Measurements from ENCODE around the gene SPG11. TPM values are rescaled to one million over a fixed set of nuclear protein-coding genes. Genes with fewer than 3 reads are reported as not detected.

Gene SPG11
- total and polyA plus RNA-seq, 2 donors from 2014 or later: 35.3 to 100 TPM

DNA sequence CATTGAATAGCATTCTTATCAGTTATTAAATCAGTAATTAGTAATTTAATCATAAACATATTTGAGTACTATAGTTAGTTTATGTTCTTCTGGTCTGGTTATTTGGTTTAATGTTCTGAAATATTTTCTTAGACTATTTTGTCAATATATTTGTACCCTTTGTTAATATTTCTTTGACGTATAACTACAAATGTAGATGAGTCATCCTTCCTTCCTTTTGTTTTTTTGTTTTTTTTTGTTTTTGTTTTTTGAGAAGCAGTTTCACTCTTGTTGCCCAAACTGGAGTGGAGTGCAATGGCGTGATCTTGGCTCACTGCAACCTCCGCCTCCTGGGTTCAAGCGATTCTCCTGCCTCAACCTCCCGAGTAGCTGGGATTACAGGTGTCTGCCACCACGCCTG, 143.9 kb downstream of the SPG11 start:
- Histone ChIP-seq H3K4me1 (ENCODE audit: control insufficient read depth in 2 of 3, insufficient read depth in 2 of 3, low read depth in 1 of 3, low read length in 3 of 3) (no peaks in the 10 kb centered on the region), H3K4me3 (ENCODE audit: low read length in 3 of 3) (no peak overlapping the region), H3K9ac (ENCODE audit: low read length in 3 of 3) (no peak overlapping the region), H3K27me3 (ENCODE audit: control insufficient read depth, insufficient read depth, low read length) (no peaks in the 10 kb centered on the region), H3K9me3 (ENCODE audit: control insufficient read depth in 2 of 3, insufficient read depth in 1 of 3, low read length in 3 of 3) (no peaks in the 10 kb centered on the region), H3K36me3 (ENCODE audit: control insufficient read depth in 2 of 3, insufficient read depth in 3 of 3, low read length in 3 of 3) (peaks cover 2 to 10% (median 5%) of the 10 kb centered on the region in 3 donors), H3K27ac (ENCODE audit: low read depth in 2 of 2, low read length in 2 of 2) (no peak overlapping the region)
- TF ChIP-seq, protein P1, sequence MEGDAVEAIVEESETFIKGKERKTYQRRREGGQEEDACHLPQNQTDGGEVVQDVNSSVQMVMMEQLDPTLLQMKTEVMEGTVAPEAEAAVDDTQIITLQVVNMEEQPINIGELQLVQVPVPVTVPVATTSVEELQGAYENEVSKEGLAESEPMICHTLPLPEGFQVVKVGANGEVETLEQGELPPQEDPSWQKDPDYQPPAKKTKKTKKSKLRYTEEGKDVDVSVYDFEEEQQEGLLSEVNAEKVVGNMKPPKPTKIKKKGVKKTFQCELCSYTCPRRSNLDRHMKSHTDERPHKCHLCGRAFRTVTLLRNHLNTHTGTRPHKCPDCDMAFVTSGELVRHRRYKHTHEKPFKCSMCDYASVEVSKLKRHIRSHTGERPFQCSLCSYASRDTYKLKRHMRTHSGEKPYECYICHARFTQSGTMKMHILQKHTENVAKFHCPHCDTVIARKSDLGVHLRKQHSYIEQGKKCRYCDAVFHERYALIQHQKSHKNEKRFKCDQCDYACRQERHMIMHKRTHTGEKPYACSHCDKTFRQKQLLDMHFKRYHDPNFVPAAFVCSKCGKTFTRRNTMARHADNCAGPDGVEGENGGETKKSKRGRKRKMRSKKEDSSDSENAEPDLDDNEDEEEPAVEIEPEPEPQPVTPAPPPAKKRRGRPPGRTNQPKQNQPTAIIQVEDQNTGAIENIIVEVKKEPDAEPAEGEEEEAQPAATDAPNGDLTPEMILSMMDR (IDR thresholded peaks at IDR 0.05; ENCODE audit: borderline replicate concordance, extremely low read depth, insufficient read depth): no peak
- no peak for DNase-seq
- FAIRE-seq: peak; percentile 67
- intact Hi-C loops (cut with DNase I): no loop called here

DNA sequence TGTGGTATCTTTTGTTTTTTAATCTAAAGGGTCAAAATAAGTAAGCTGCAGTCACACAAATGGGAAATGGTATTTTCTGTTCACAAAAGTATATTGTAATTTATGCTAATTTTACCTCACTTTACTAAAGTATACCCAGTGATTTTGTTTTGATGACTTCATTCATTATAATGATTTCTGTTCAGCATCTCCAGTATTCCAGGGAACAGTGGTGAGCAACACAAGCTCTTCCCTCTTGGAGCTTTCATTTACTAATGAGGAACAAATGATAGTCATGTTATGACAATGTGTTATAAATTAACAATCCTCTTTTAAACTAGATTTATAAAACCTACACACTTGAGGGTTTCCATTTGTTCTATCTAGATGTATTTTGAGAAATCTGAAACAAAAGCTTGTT, 147.0 kb downstream of the SPG11 start:
- no peaks in the 10 kb centered on the region for H3K4me1 ChIP-seq (ENCODE audit: control insufficient read depth in 2 of 3, insufficient read depth in 2 of 3, low read depth in 1 of 3, low read length in 3 of 3)
- intact Hi-C loops (cut with DNase I): no loop called here
- no peak overlapping the region for H3K4me3 ChIP-seq (ENCODE audit: low read length in 3 of 3)
- DNase-seq: no peak
- H3K27me3 ChIP-seq (ENCODE audit: control insufficient read depth, insufficient read depth, low read length): no peaks in the 10 kb centered on the region
- H3K9me3 ChIP-seq (ENCODE audit: control insufficient read depth in 2 of 3, insufficient read depth in 1 of 3, low read length in 3 of 3): no peaks in the 10 kb centered on the region
- TF ChIP-seq, protein P1 (IDR thresholded peaks at IDR 0.05; ENCODE audit: borderline replicate concordance, extremely low read depth, insufficient read depth): no peak
- H3K27ac ChIP-seq (ENCODE audit: low read depth in 2 of 2, low read length in 2 of 2): no peak overlapping the region
- H3K9ac ChIP-seq (ENCODE audit: low read length in 3 of 3): no peak overlapping the region
- H3K36me3 ChIP-seq (ENCODE audit: control insufficient read depth in 2 of 3, insufficient read depth in 3 of 3, low read length in 3 of 3): peaks cover 0 to 3% (median 0%) of the 10 kb centered on the region in 3 donors
- FAIRE-seq: no peak

Other genes with a start within 250 kb of the SPG11 start
- gene CTDSPL2, start 236.0 kb downstream of the SPG11 start, total RNA-seq: 37.8 TPM
- gene CTDSPL2, start 236.0 kb downstream of the SPG11 start, polyA plus RNA-seq (ENCODE audit: insufficient read depth, low read depth, low replicate concordance): 4.2 TPM
- 69.1 TPM for gene EIF3J, start 126.5 kb downstream of the SPG11 start, total RNA-seq
- 49.8 TPM for gene EIF3J, start 126.5 kb downstream of the SPG11 start, polyA plus RNA-seq (ENCODE audit: insufficient read depth, low read depth, low replicate concordance)
- 2.1 TPM for gene PATL2, start 47.7 kb upstream of the SPG11 start, total RNA-seq
- 0.73 TPM for gene PATL2, start 47.7 kb upstream of the SPG11 start, polyA plus RNA-seq (ENCODE audit: insufficient read depth, low read depth, low replicate concordance)
- 1,898 TPM for gene B2M, start 47.9 kb upstream of the SPG11 start, total RNA-seq
- 3,515 TPM for gene B2M, start 47.9 kb upstream of the SPG11 start, polyA plus RNA-seq (ENCODE audit: insufficient read depth, low read depth, low replicate concordance)
- gene TRIM69, start 72.9 kb upstream of the SPG11 start, total RNA-seq: 29.6 TPM
- 41.2 TPM for gene TRIM69, start 72.9 kb upstream of the SPG11 start, polyA plus RNA-seq (ENCODE audit: insufficient read depth, low read depth, low replicate concordance)